OCI-LY3 (cell line): Measurements from ENCODE around the gene CCDC127.
"Not testable (repeated sequence)": the region's sequence is repeated elsewhere in the genome, so short reads cannot be mapped to it uniquely, and the experiment has no call there.

Source experiments
- H2AFZ ChIP-seq: fragments of 200-600, 300-600 bp; shearing (Covaris generic); 2 replicates; pipeline ENCODE4 v1.6.0; 2014; ENCODE audit warnings: antibody characterized with exemption, low read depth, low read length
- H3K27ac ChIP-seq: fragments of 200-600, 300-600 bp; sonication (generic); 2 replicates; pipeline ENCODE4 v1.5.1; 2014; ENCODE audit warnings: mild to moderate bottlenecking, low read length, moderate library complexity, mixed read lengths
- H3K27me3 ChIP-seq: fragments of 200-600, 300-600 bp; sonication (generic); 2 replicates; pipeline ENCODE4 v1.6.1; 2014; ENCODE audit warnings: low read depth, low read length, mixed read lengths
- H3K36me3 ChIP-seq: fragments of 200-600, 300-600 bp; sonication (generic); replicated peaks from 2 replicates; pipeline ENCODE3; 2014; ENCODE audit warnings: low read depth, low read length, mixed read lengths
- H3K4me1 ChIP-seq: fragments of 300-600, 200-600 bp; sonication (generic); 2 replicates; pipeline ENCODE4 v1.6.1; 2014; ENCODE audit warnings: low read length, mixed read lengths
- H3K4me2 ChIP-seq: fragments of 200-600, 300-600 bp; sonication (generic); 2 replicates; pipeline ENCODE4 v1.6.1; 2014; ENCODE audit warnings: low read length, mixed read lengths
- H3K4me3 ChIP-seq: fragments of 300-600, 200-600 bp; sonication (generic); 2 replicates; pipeline ENCODE4 v1.5.1; 2014; ENCODE audit warnings: antibody characterized with exemption, mild to moderate bottlenecking, low read length, moderate library complexity
- H3K79me2 ChIP-seq: fragments of 300-600, 200-600 bp; shearing (Covaris generic); 2 replicates; pipeline ENCODE4 v1.6.1; 2014; ENCODE audit warnings: mild to moderate bottlenecking, low read length, mixed read lengths
- H3K9ac ChIP-seq: fragments of 300-600, 200-600 bp; shearing (Covaris generic); 2 replicates; pipeline ENCODE4 v1.6.0; 2014; ENCODE audit warnings: mild to moderate bottlenecking, low read length, moderate library complexity
- H3K9me3 ChIP-seq: fragments of 200-600, 300-600 bp; shearing (Covaris generic); 2 replicates; pipeline ENCODE4 v1.6.1; 2014; ENCODE audit warnings: low read length, mixed read lengths; ENCODE audit not compliant: insufficient read depth
- H4K20me1 ChIP-seq: fragments of 200-600, 300-600 bp; sonication (generic); 2 replicates; pipeline ENCODE4 v1.6.1; 2016; ENCODE audit warnings: low read length, mixed read lengths; ENCODE audit not compliant: insufficient read depth
- EZH2phosphoT487 ChIP-seq: fragments of 200-600 bp; shearing (Covaris generic); IDR thresholded peaks from 2 replicates; pipeline ENCODE4 v1.6.1; 2018; ENCODE audit warnings: antibody characterized with exemption, mixed run types, low read depth
- TF ChIP-seq, protein P1 (sequence below): fragments of 200-600, 300-600 bp; sonication (generic); IDR thresholded peaks from 2 replicates; pipeline ENCODE4 v1.5.1; 2014; ENCODE audit warnings: antibody characterized with exemption, low read length, low read depth

Gene CCDC127

GRCh38 chr5:167982-168660, 49.8 kb downstream of the CCDC127 start:
- Histone ChIP-seq H3K36me3 (no peaks in the 10 kb centered on the region), H4K20me1 (no peaks in the 10 kb centered on the region), H3K27ac (no peak overlapping the region), H3K27me3 (no peaks in the 10 kb centered on the region), H3K4me2 (no peak overlapping the region), H3K9ac (no peak overlapping the region), H3K9me3 (no peaks in the 10 kb centered on the region), H3K4me1 (no peaks in the 10 kb centered on the region), H3K79me2 (no peaks in the 10 kb centered on the region), H2AFZ (no peak overlapping the region), H3K4me3 (no peak overlapping the region)
- no peak for TF ChIP-seq EZH2phosphoT487
- TF ChIP-seq, protein P1, sequence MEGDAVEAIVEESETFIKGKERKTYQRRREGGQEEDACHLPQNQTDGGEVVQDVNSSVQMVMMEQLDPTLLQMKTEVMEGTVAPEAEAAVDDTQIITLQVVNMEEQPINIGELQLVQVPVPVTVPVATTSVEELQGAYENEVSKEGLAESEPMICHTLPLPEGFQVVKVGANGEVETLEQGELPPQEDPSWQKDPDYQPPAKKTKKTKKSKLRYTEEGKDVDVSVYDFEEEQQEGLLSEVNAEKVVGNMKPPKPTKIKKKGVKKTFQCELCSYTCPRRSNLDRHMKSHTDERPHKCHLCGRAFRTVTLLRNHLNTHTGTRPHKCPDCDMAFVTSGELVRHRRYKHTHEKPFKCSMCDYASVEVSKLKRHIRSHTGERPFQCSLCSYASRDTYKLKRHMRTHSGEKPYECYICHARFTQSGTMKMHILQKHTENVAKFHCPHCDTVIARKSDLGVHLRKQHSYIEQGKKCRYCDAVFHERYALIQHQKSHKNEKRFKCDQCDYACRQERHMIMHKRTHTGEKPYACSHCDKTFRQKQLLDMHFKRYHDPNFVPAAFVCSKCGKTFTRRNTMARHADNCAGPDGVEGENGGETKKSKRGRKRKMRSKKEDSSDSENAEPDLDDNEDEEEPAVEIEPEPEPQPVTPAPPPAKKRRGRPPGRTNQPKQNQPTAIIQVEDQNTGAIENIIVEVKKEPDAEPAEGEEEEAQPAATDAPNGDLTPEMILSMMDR = no peak

DNA sequence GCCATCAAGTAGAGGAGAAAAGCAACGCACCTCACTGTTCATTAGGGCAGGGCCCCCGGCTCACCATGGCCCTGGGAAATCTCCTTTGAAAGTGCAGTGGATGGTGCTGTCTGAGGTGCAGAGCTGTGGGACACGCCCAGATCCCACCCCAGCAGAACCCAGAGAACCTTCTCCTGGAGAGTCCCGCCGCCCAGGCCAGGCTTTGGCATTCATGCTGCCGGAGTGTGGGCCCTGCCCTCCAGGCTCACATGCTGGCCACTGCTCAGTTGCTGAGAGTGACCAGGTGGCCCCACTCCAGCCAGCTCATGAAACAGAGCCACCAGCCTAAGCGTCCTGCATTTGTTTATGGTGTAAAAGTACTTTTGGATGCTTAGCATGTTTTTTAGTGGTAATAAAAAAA, 50.4 kb downstream of the CCDC127 start:
- Histone ChIP-seq H3K9ac (no peak overlapping the region), H3K36me3 (no peaks in the 10 kb centered on the region), H3K4me1 (no peaks in the 10 kb centered on the region), H3K27me3 (no peaks in the 10 kb centered on the region), H2AFZ (no peak overlapping the region), H3K79me2 (no peaks in the 10 kb centered on the region), H3K9me3 (no peaks in the 10 kb centered on the region), H3K4me3 (no peak overlapping the region), H4K20me1 (no peaks in the 10 kb centered on the region), H3K27ac (no peak overlapping the region), H3K4me2 (no peak overlapping the region)
- no peak for TF ChIP-seq EZH2phosphoT487
- TF ChIP-seq, protein P1 = no peak

DNA sequence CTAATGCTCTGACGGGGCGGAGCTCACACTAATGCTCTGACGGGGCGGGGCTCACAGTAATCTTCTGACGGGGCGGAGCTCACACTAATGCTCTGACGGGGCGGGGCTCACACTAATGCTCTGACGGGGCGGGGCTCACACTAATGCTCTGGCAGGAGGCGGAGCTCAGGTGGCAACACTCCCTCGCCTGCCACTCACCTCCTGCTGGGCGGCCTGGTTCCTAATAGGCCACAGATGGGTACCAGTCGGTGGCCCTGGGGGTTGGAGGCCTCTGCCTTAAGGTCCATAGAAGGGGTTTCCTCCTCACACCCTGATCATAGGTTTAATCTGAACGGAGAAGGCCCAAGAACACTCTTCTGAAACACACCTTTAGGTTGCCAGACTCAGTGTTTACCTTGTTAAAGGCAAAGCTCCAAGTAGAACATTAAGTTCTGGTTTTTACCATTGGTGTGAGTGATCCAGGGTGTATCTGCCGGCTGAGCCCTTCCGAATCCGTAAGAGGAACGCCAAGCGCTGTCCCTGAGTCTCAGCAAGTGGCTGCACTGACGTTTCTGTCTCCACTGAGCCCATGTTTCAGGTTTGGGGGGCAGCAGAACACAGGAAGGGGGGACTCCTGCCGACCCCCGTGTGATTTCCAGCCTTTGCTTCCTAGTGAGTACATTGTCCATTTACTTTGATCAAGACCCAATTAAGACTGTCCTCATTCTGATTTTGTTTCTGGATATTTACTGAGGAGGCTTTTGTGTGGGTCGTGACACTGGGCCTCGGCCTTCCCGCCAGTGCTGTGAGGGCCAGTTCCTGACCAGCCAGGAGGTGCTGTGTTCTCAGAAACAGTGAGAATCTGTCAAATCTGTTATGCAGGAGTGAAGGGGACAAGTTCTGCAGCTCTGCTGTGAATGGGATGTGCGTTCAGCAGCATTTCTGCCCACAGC, 51.2 kb downstream of the CCDC127 start:
- H3K27ac ChIP-seq = no peak overlapping the region
- H3K4me2 ChIP-seq = no peak overlapping the region
- H3K4me3 ChIP-seq = no peak overlapping the region
- H3K36me3 ChIP-seq = no peaks in the 10 kb centered on the region
- no peak overlapping the region for H2AFZ ChIP-seq
- no peaks in the 10 kb centered on the region for H3K4me1 ChIP-seq
- no peaks in the 10 kb centered on the region for H4K20me1 ChIP-seq
- no peaks in the 10 kb centered on the region for H3K27me3 ChIP-seq
- H3K9ac ChIP-seq = no peak overlapping the region
- TF ChIP-seq EZH2phosphoT487 = no peak
- TF ChIP-seq, protein P1 = no peak
- no peaks in the 10 kb centered on the region for H3K79me2 ChIP-seq
- no peaks in the 10 kb centered on the region for H3K9me3 ChIP-seq

GRCh38 chr5:164783-165182, 53.2 kb downstream of the CCDC127 start:
- H3K27me3 ChIP-seq, H3K36me3 ChIP-seq, H4K20me1 ChIP-seq, H3K79me2 ChIP-seq, H3K9ac ChIP-seq, H3K4me2 ChIP-seq, H3K4me3 ChIP-seq, H3K9me3 ChIP-seq, H3K27ac ChIP-seq, H2AFZ ChIP-seq, H3K4me1 ChIP-seq: not testable (repeated sequence)
